Measurements from ENCODE around the gene FRMD3.

Gene FRMD3

GRCh38 chr9:83536332-83536731, 1.9 kb downstream of the FRMD3 start:
- H2AFZ ChIP-seq (ENCODE audit: low read length), result no peak overlapping the region
- no CpG with 5 or more reads among the region's 1 CpG for WGBS, 2 donors (ENCODE audit: extremely low coverage in 2 of 2, insufficient read length in 2 of 2, insufficient replicate concordance in 1 of 2)
- no peak overlapping the region for H2AK5ac ChIP-seq (ENCODE audit: low read depth, low read length)
- no peak overlapping the region for H2BK12ac ChIP-seq (ENCODE audit: low read length)
- H2BK120ac ChIP-seq (ENCODE audit: low read depth, low read length), result no peak overlapping the region
- H3K79me1 ChIP-seq (ENCODE audit: low read depth, low read length), result no peaks in the 10 kb centered on the region
- H3K27ac ChIP-seq (replicated peaks; ENCODE audit: low read length), result no peak overlapping the region
- no peaks in the 10 kb centered on the region for H3K36me3 ChIP-seq (replicated peaks in 1 of 2; ENCODE audit: control insufficient read depth in 2 of 2, insufficient read depth in 2 of 2, low read length in 2 of 2)
- peaks cover 4 to 19% (median 17%) of the 10 kb centered on the region in 3 experiments for H3K27me3 ChIP-seq (ENCODE audit: control insufficient read depth in 3 of 3, insufficient read depth in 3 of 3, low read depth in 1 of 3, low read length in 3 of 3)
- H4K91ac ChIP-seq (ENCODE audit: low read depth, low read length, poor library complexity), result no peak overlapping the region
- H3K18ac ChIP-seq (ENCODE audit: low read length), result no peak overlapping the region
- H3K4ac ChIP-seq (ENCODE audit: low read length), result no peak overlapping the region
- H4K8ac ChIP-seq (ENCODE audit: low read depth, low read length), result no peak overlapping the region
- H3K4me3 ChIP-seq (ENCODE audit: low read length in 2 of 2), result no peak overlapping the region
- no peak overlapping the region for H3K23ac ChIP-seq (ENCODE audit: low read depth, low read length, poor library complexity)
- no peaks in the 10 kb centered on the region for H3K9me3 ChIP-seq (replicated peaks in 1 of 2; ENCODE audit: control insufficient read depth in 2 of 2, insufficient read depth in 1 of 2, low read depth in 1 of 2, low read length in 2 of 2)
- H3K9ac ChIP-seq (ENCODE audit: low read depth, low read length, poor library complexity), result no peak overlapping the region
- peaks cover 7 to 14% of the 10 kb centered on the region in 2 donors for H3K4me1 ChIP-seq (ENCODE audit: control insufficient read depth in 2 of 2, insufficient read depth in 1 of 2, low read depth in 1 of 2, low read length in 2 of 2)
- H3K14ac ChIP-seq (ENCODE audit: low read length), result no peak overlapping the region
- no peak overlapping the region for H2BK5ac ChIP-seq (ENCODE audit: low read length)
- DNase-seq (ENCODE audit: low spot score), result no peak
- no peak overlapping the region for H3K4me2 ChIP-seq (ENCODE audit: insufficient read depth, low read length, poor library complexity, severe bottlenecking)
- H2BK15ac ChIP-seq (ENCODE audit: low read length), result no peak overlapping the region

- H4K91ac ChIP-seq (ENCODE audit: low read depth, low read length, poor library complexity), result no peak overlapping the region
- no peaks in the 10 kb centered on the region for H3K9me3 ChIP-seq (replicated peaks in 1 of 2; ENCODE audit: control insufficient read depth in 2 of 2, insufficient read depth in 1 of 2, low read depth in 1 of 2, low read length in 2 of 2)
- H2AFZ ChIP-seq (ENCODE audit: low read length), result no peak overlapping the region
- H3K4me1 ChIP-seq (ENCODE audit: control insufficient read depth in 2 of 2, insufficient read depth in 1 of 2, low read depth in 1 of 2, low read length in 2 of 2), result peaks cover 7 to 16% of the 10 kb centered on the region in 2 donors
- H3K79me1 ChIP-seq (ENCODE audit: low read depth, low read length), result no peaks in the 10 kb centered on the region
- H3K18ac ChIP-seq (ENCODE audit: low read length), result no peak overlapping the region
- no peak overlapping the region for H2BK15ac ChIP-seq (ENCODE audit: low read length)
- H3K4ac ChIP-seq (ENCODE audit: low read length), result no peak overlapping the region
- no peak overlapping the region for H3K4me3 ChIP-seq (ENCODE audit: low read length in 2 of 2)
- H3K14ac ChIP-seq (ENCODE audit: low read length), result no peak overlapping the region
- no peak overlapping the region for H2BK5ac ChIP-seq (ENCODE audit: low read length)
- no peak overlapping the region for H2BK12ac ChIP-seq (ENCODE audit: low read length)
- DNase-seq (ENCODE audit: low spot score), result no peak
- H3K9ac ChIP-seq (ENCODE audit: low read depth, low read length, poor library complexity), result no peak overlapping the region
- no peak overlapping the region for H3K23ac ChIP-seq (ENCODE audit: low read depth, low read length, poor library complexity)
- no peak overlapping the region for H3K4me2 ChIP-seq (ENCODE audit: insufficient read depth, low read length, poor library complexity, severe bottlenecking)
- no CpG with 5 or more reads among the region's 3 CpGs for WGBS, 2 donors (ENCODE audit: extremely low coverage in 2 of 2, insufficient read length in 2 of 2, insufficient replicate concordance in 1 of 2)
- no peaks in the 10 kb centered on the region for H3K36me3 ChIP-seq (replicated peaks in 1 of 2; ENCODE audit: control insufficient read depth in 2 of 2, insufficient read depth in 2 of 2, low read length in 2 of 2)
- H2AK5ac ChIP-seq (ENCODE audit: low read depth, low read length), result no peak overlapping the region
- H3K27ac ChIP-seq (replicated peaks; ENCODE audit: low read length), result no peak overlapping the region
- H3K27me3 ChIP-seq (ENCODE audit: control insufficient read depth in 3 of 3, insufficient read depth in 3 of 3, low read depth in 1 of 3, low read length in 3 of 3), result peaks cover 4 to 17% (median 17%) of the 10 kb centered on the region in 3 experiments
- H4K8ac ChIP-seq (ENCODE audit: low read depth, low read length), result no peak overlapping the region
- no peak overlapping the region for H2BK120ac ChIP-seq (ENCODE audit: low read depth, low read length)
Observed at GRCh38 chr9:83535736-83536135, 2.5 kb downstream of the FRMD3 start.

- Histone ChIP-seq H2AFZ (ENCODE audit: low read length) (no peak overlapping the region), H2BK120ac (ENCODE audit: low read depth, low read length) (no peak overlapping the region), H3K4me2 (ENCODE audit: insufficient read depth, low read length, poor library complexity, severe bottlenecking) (no peak overlapping the region), H2BK5ac (ENCODE audit: low read length) (no peak overlapping the region), H3K36me3 (replicated peaks in 1 of 2; ENCODE audit: control insufficient read depth in 2 of 2, insufficient read depth in 2 of 2, low read length in 2 of 2) (no peaks in the 10 kb centered on the region), H2BK12ac (ENCODE audit: low read length) (no peak overlapping the region), H3K4me3 (ENCODE audit: low read length in 2 of 2) (no peak overlapping the region), H3K4ac (ENCODE audit: low read length) (no peak overlapping the region), H4K8ac (ENCODE audit: low read depth, low read length) (no peak overlapping the region), H3K27ac (replicated peaks; ENCODE audit: low read length) (no peak overlapping the region), H4K91ac (ENCODE audit: low read depth, low read length, poor library complexity) (no peak overlapping the region), H3K9me3 (replicated peaks in 1 of 2; ENCODE audit: control insufficient read depth in 2 of 2, insufficient read depth in 1 of 2, low read depth in 1 of 2, low read length in 2 of 2) (peaks cover 2 to 5% of the 10 kb centered on the region in 2 donors), H3K27me3 (ENCODE audit: control insufficient read depth in 3 of 3, insufficient read depth in 3 of 3, low read depth in 1 of 3, low read length in 3 of 3) (peaks cover 4 to 13% (median 12%) of the 10 kb centered on the region in 3 experiments), H2AK5ac (ENCODE audit: low read depth, low read length) (no peak overlapping the region), H3K79me1 (ENCODE audit: low read depth, low read length) (no peaks in the 10 kb centered on the region), H3K14ac (ENCODE audit: low read length) (no peak overlapping the region), H3K23ac (ENCODE audit: low read depth, low read length, poor library complexity) (no peak overlapping the region), H3K9ac (ENCODE audit: low read depth, low read length, poor library complexity) (no peak overlapping the region), H3K18ac (ENCODE audit: low read length) (no peak overlapping the region), H3K4me1 (ENCODE audit: control insufficient read depth in 2 of 2, insufficient read depth in 1 of 2, low read depth in 1 of 2, low read length in 2 of 2) (peaks cover 7 to 13% of the 10 kb centered on the region in 2 donors), H2BK15ac (ENCODE audit: low read length) (no peak overlapping the region)
- no CpG with 5 or more reads among the region's 2 CpGs for WGBS, 2 donors (ENCODE audit: extremely low coverage in 2 of 2, insufficient read length in 2 of 2, insufficient replicate concordance in 1 of 2)
- DNase-seq (ENCODE audit: low spot score), result no peak
Observed at GRCh38 chr9:83533296-83533695, 4.9 kb downstream of the FRMD3 start.

GRCh38 chr9:83526901-83527300, 11.3 kb downstream of the FRMD3 start:
- peak overlapping the region; percentile 63 for H2AFZ ChIP-seq (ENCODE audit: low read length)
- H3K4me1 ChIP-seq (ENCODE audit: control insufficient read depth in 2 of 2, insufficient read depth in 1 of 2, low read depth in 1 of 2, low read length in 2 of 2), result peaks cover 8 to 21% of the 10 kb centered on the region in 2 donors
- no peak overlapping the region for H4K91ac ChIP-seq (ENCODE audit: low read depth, low read length, poor library complexity)
- no peak for DNase-seq (ENCODE audit: low spot score)
- no peak overlapping the region for H2AK5ac ChIP-seq (ENCODE audit: low read depth, low read length)
- no peak overlapping the region for H3K23ac ChIP-seq (ENCODE audit: low read depth, low read length, poor library complexity)
- H3K18ac ChIP-seq (ENCODE audit: low read length), result no peak overlapping the region
- no peak overlapping the region for H2BK12ac ChIP-seq (ENCODE audit: low read length)
- no peak overlapping the region for H3K4ac ChIP-seq (ENCODE audit: low read length)
- H3K14ac ChIP-seq (ENCODE audit: low read length), result no peak overlapping the region
- H3K79me1 ChIP-seq (ENCODE audit: low read depth, low read length), result no peaks in the 10 kb centered on the region
- peaks cover 2 to 5% of the 10 kb centered on the region in 2 donors for H3K9me3 ChIP-seq (replicated peaks in 1 of 2; ENCODE audit: control insufficient read depth in 2 of 2, insufficient read depth in 1 of 2, low read depth in 1 of 2, low read length in 2 of 2)
- no peak overlapping the region for H2BK15ac ChIP-seq (ENCODE audit: low read length)
- no peaks in the 10 kb centered on the region for H3K27me3 ChIP-seq (ENCODE audit: control insufficient read depth in 3 of 3, insufficient read depth in 3 of 3, low read depth in 1 of 3, low read length in 3 of 3)
- H3K4me2 ChIP-seq (ENCODE audit: insufficient read depth, low read length, poor library complexity, severe bottlenecking), result no peak overlapping the region
- no peak overlapping the region for H2BK120ac ChIP-seq (ENCODE audit: low read depth, low read length)
- H3K36me3 ChIP-seq (replicated peaks in 1 of 2; ENCODE audit: control insufficient read depth in 2 of 2, insufficient read depth in 2 of 2, low read length in 2 of 2), result no peaks in the 10 kb centered on the region
- no CpG with 5 or more reads among the region's 3 CpGs for WGBS, 2 donors (ENCODE audit: extremely low coverage in 2 of 2, insufficient read length in 2 of 2, insufficient replicate concordance in 1 of 2)
- H3K27ac ChIP-seq (replicated peaks; ENCODE audit: low read length), result no peak overlapping the region
- H2BK5ac ChIP-seq (ENCODE audit: low read length), result no peak overlapping the region
- H4K8ac ChIP-seq (ENCODE audit: low read depth, low read length), result no peak overlapping the region
- no peak overlapping the region for H3K4me3 ChIP-seq (ENCODE audit: low read length in 2 of 2)
- no peak overlapping the region for H3K9ac ChIP-seq (ENCODE audit: low read depth, low read length, poor library complexity)

Data from neuronal stem cell (in vitro differentiated cells).